ENCODE results near the gene PTPRE. TPM values are rescaled to one million over a fixed set of nuclear protein-coding genes. Genes with fewer than 3 reads are reported as not detected.

PTPRE gene
- total RNA-seq, 6 donors from 2014 or later = 49.9 to 89.2 (median 64.2) TPM

GRCh38 chr10:127976701-127977356 is 69.9 kb downstream of the PTPRE start:
- no peaks in the 10 kb centered on the region for H3K9me3 ChIP-seq
- no peak for TF ChIP-seq POLR2AphosphoS5 (IDR thresholded peaks at IDR 0.05)
- no peak for TF ChIP-seq EP300 (IDR thresholded peaks at IDR 0.05)
- no peak for TF ChIP-seq CTCF (IDR thresholded peaks at IDR 0.05)
- TF ChIP-seq POLR2A (IDR thresholded peaks at IDR 0.05) = no peak
- peak overlapping the region; percentile 60 to 85 (median 72) for H3K27ac ChIP-seq
- peak overlapping the region in 2 of 4 donors; percentile 3 to 22 for H3K4me3 ChIP-seq
- ATAC-seq (ENCODE audit: low FRiP score in 2 of 2) (no peak), DNase-seq (no peak)
- H3K27me3 ChIP-seq = no peaks in the 10 kb centered on the region
- no peaks in the 10 kb centered on the region for H3K36me3 ChIP-seq
- WGBS, 2 donors = 45 to 61% methylated on average over 8 of the region's 8 CpGs
- peaks cover 34 to 48% (median 43%) of the 10 kb centered on the region in 4 donors for H3K4me1 ChIP-seq

GRCh38 chr10:127977357-127978009 is 70.6 kb downstream of the PTPRE start:
- TF ChIP-seq POLR2A (IDR thresholded peaks at IDR 0.05) (peak in 1 of 4 donors; percentile 18), EP300 (IDR thresholded peaks at IDR 0.05) (peak in 3 of 4 donors; percentile 8 to 90 (median 89)), CTCF (IDR thresholded peaks at IDR 0.05) (no peak), POLR2AphosphoS5 (IDR thresholded peaks at IDR 0.05) (peak; percentile 86 to 88)

GRCh38 chr10:127978481-127978880 is 71.6 kb downstream of the PTPRE start:
- Histone ChIP-seq H3K4me3 (no peak overlapping the region), H3K27ac (peak overlapping the region; percentile 60 to 85 (median 72)), H3K4me1 (peaks cover 33 to 48% (median 45%) of the 10 kb centered on the region in 4 donors)

More at GRCh38 chr10:127977357-127978009, 70.6 kb downstream of the PTPRE start:
- Histone ChIP-seq H3K27ac (peak overlapping the region; percentile 60 to 85 (median 72)), H3K9me3 (no peaks in the 10 kb centered on the region), H3K4me1 (peaks cover 34 to 48% (median 43%) of the 10 kb centered on the region in 4 donors), H3K27me3 (no peaks in the 10 kb centered on the region), H3K36me3 (no peaks in the 10 kb centered on the region), H3K4me3 (peak overlapping the region in 2 of 4 donors; percentile 3 to 22)
- ATAC-seq (ENCODE audit: low FRiP score in 2 of 2) (peak; percentile 89 to 92), DNase-seq (peak in 1 of 2 donors; percentile 85)
- 17 to 19% methylated on average over 12 of the region's 12 CpGs for WGBS, 2 donors

GRCh38 chr10:127979045-127979444 is 72.1 kb downstream of the PTPRE start:
- no peak for ATAC-seq (ENCODE audit: low FRiP score in 2 of 2)

More at GRCh38 chr10:127978481-127978880, 71.6 kb downstream of the PTPRE start:
- DNase-seq (no peak), ATAC-seq (ENCODE audit: low FRiP score in 2 of 2) (no peak)
- WGBS, 2 donors = 94% methylated on average over 9 of the region's 9 CpGs
- H3K9me3 ChIP-seq = no peaks in the 10 kb centered on the region
- no peaks in the 10 kb centered on the region for H3K36me3 ChIP-seq
- H3K27me3 ChIP-seq = no peaks in the 10 kb centered on the region
- TF ChIP-seq CTCF (IDR thresholded peaks at IDR 0.05) (no peak), POLR2A (IDR thresholded peaks at IDR 0.05) (no peak), POLR2AphosphoS5 (IDR thresholded peaks at IDR 0.05) (no peak), EP300 (IDR thresholded peaks at IDR 0.05) (no peak)

GRCh38 chr10:127979566-127979965 is 72.7 kb downstream of the PTPRE start:
- no peak overlapping the region for H3K4me3 ChIP-seq
- H3K27me3 ChIP-seq = no peaks in the 10 kb centered on the region
- no peaks in the 10 kb centered on the region for H3K9me3 ChIP-seq
- DNase-seq (no peak), ATAC-seq (ENCODE audit: low FRiP score in 2 of 2) (no peak)
- no peak overlapping the region for H3K27ac ChIP-seq
- H3K36me3 ChIP-seq = no peaks in the 10 kb centered on the region
- 83 to 90% methylated on average over 2 of the region's 2 CpGs for WGBS, 2 donors
- H3K4me1 ChIP-seq = peaks cover 29 to 48% (median 42%) of the 10 kb centered on the region in 4 donors
- TF ChIP-seq POLR2AphosphoS5 (IDR thresholded peaks at IDR 0.05) = no peak
- TF ChIP-seq EP300 (IDR thresholded peaks at IDR 0.05) = no peak
- no peak for TF ChIP-seq POLR2A (IDR thresholded peaks at IDR 0.05)
- no peak for TF ChIP-seq CTCF (IDR thresholded peaks at IDR 0.05)

More at GRCh38 chr10:127979045-127979444, 72.1 kb downstream of the PTPRE start:
- Histone ChIP-seq H3K27ac (peak overlapping the region; percentile 60 to 85 (median 72)), H3K27me3 (no peaks in the 10 kb centered on the region), H3K36me3 (no peaks in the 10 kb centered on the region), H3K4me1 (peaks cover 29 to 47% (median 43%) of the 10 kb centered on the region in 4 donors), H3K4me3 (no peak overlapping the region), H3K9me3 (no peaks in the 10 kb centered on the region)
- 51 to 58% methylated on average over 5 of the region's 5 CpGs for WGBS, 2 donors
- TF ChIP-seq POLR2AphosphoS5 (IDR thresholded peaks at IDR 0.05) = no peak
- no peak for DNase-seq

Data from upper lobe of left lung (tissue), 6 donors.